ENCODE data around the gene SLC22A16. TPM values are rescaled to one million over a fixed set of nuclear protein-coding genes. Genes with fewer than 3 reads are reported as not detected.
A peak's percentile ranks its signal among the peaks of the same experiment; 100 is the strongest.

SLC22A16 gene
- total and polyA plus RNA-seq, 2 donors (not counting 3 experiments of a cell fraction or from before 2014, with no cell fraction given), result not detected

DNA sequence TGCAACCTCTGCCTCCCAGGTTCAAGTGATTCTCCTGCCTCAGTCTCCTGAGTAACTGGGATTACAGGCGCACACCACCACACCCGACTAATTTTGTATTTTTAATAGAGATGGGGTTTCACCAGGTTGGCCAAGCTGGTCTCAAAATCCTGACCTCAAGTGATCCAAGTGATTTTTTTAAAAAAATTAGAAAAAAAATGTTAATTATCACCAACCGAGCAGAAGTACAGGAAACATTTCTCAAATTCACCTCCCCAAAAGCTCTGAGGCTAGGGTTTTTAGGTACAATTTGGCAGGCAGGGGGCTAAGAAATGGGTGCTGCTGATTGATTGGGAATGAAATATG, 14.9 kb upstream of the SLC22A16 start:
- H3K4me1 ChIP-seq (ENCODE audit: control insufficient read depth, extremely low read depth, insufficient read depth, low read length), result no peaks in the 10 kb centered on the region
- peak; percentile 35 for FAIRE-seq
- no peaks in the 10 kb centered on the region for H3K79me2 ChIP-seq (ENCODE audit: control insufficient read depth, insufficient read depth, low read length)
- peaks cover 48 to 59% of the 10 kb centered on the region in 2 experiments for H3K27me3 ChIP-seq (ENCODE audit: control insufficient read depth in 2 of 2, insufficient read depth in 2 of 2, low read length in 2 of 2)
- no peak overlapping the region for H3K9ac ChIP-seq (replicated peaks; ENCODE audit: extremely low read depth, insufficient read depth, low read length)
- H2AFZ ChIP-seq (ENCODE audit: low read depth, low read length), result no peak overlapping the region
- H3K36me3 ChIP-seq (ENCODE audit: control insufficient read depth in 2 of 2, extremely low read depth in 1 of 2, insufficient read depth in 2 of 2, low read length in 2 of 2), result no peaks in the 10 kb centered on the region
- intact Hi-C loops (cut with micrococcal nuclease) (no loop called here), dilution Hi-C loops (cut with MboI; ENCODE audit: extremely low pct_ligation_motif_present, low sequenced_read_pairs) (no loop called here)
- no peaks in the 10 kb centered on the region for H3K9me3 ChIP-seq (replicated peaks; ENCODE audit: control insufficient read depth, insufficient read depth, low read length)
- H3K4me3 ChIP-seq (replicated peaks in 1 of 3; ENCODE audit: insufficient read depth in 1 of 3, low read depth in 1 of 3, low read length in 3 of 3), result no peak overlapping the region
- no peak overlapping the region for H3K27ac ChIP-seq (ENCODE audit: insufficient read depth, low read depth, low read length)
- TF ChIP-seq POLR2A (IDR thresholded peaks at IDR 0.05; ENCODE audit: low read depth, low read length) (no peak), POLR2AphosphoS5 (IDR thresholded peaks at IDR 0.05; ENCODE audit: insufficient read depth, low read depth, low read length) (no peak), GATA2 (IDR thresholded peaks at IDR 0.05; ENCODE audit: insufficient read depth, insufficient read length, low read depth, low read length) (no peak), EZH2 (IDR thresholded peaks at IDR 0.05; ENCODE audit: borderline replicate concordance, low read depth, low read length, severe bottlenecking) (no peak), MYC (IDR thresholded peaks at IDR 0.05; ENCODE audit: low read depth, low read length) (no peak), FOS (IDR thresholded peaks at IDR 0.05; ENCODE audit: borderline replicate concordance, insufficient read depth, low read length) (no peak), JUN (IDR thresholded peaks at IDR 0.05; ENCODE audit: borderline replicate concordance, insufficient read depth, insufficient read length, low read depth) (no peak)
- TF ChIP-seq, protein P1, sequence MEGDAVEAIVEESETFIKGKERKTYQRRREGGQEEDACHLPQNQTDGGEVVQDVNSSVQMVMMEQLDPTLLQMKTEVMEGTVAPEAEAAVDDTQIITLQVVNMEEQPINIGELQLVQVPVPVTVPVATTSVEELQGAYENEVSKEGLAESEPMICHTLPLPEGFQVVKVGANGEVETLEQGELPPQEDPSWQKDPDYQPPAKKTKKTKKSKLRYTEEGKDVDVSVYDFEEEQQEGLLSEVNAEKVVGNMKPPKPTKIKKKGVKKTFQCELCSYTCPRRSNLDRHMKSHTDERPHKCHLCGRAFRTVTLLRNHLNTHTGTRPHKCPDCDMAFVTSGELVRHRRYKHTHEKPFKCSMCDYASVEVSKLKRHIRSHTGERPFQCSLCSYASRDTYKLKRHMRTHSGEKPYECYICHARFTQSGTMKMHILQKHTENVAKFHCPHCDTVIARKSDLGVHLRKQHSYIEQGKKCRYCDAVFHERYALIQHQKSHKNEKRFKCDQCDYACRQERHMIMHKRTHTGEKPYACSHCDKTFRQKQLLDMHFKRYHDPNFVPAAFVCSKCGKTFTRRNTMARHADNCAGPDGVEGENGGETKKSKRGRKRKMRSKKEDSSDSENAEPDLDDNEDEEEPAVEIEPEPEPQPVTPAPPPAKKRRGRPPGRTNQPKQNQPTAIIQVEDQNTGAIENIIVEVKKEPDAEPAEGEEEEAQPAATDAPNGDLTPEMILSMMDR (IDR thresholded peaks at IDR 0.05; ENCODE audit: extremely low read depth in 1 of 2, insufficient read depth in 1 of 2, low read depth in 1 of 2, low read length in 2 of 2), result no peak
- TF ChIP-seq, protein P2, sequence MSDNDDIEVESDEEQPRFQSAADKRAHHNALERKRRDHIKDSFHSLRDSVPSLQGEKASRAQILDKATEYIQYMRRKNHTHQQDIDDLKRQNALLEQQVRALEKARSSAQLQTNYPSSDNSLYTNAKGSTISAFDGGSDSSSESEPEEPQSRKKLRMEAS (IDR thresholded peaks at IDR 0.05; ENCODE audit: insufficient read depth, insufficient read length), result no peak
- CTCF ChIA-PET, result interaction anchor here (1.2 kb wide), 1 partner anchor 24 kb away, joined by 3 read pairs; no protein-coding TSS in a partner anchor
- no peak overlapping the region for H3K4me2 ChIP-seq (ENCODE audit: insufficient read depth, low read length)
- no peaks in the 10 kb centered on the region for H3K9me1 ChIP-seq (replicated peaks; ENCODE audit: control insufficient read depth, extremely low read depth, insufficient read depth, low read length)
- DNase-seq (ENCODE audit: low read depth, low spot score), result no peak
- BruUV-seq (replicated peaks), result no TSS peak
- H4K20me1 ChIP-seq (replicated peaks; ENCODE audit: control insufficient read depth, extremely low read depth, insufficient read depth, low read length), result no peaks in the 10 kb centered on the region
- POLR2A ChIA-PET, result no interaction called here
